ENCODE data around the gene NRXN2. TPM values are rescaled to one million over a fixed set of nuclear protein-coding genes. Genes with fewer than 3 reads are reported as not detected.

The NRXN2 gene
- total RNA-seq, 2 donors from 2014 or later = 0.74 to 1.3 TPM

GRCh38 chr11:64686466-64687170 is 36.4 kb downstream of the NRXN2 start:
- Mint-ChIP-seq H3K4me1 (ENCODE audit: low read depth in 2 of 2) (peaks cover 15 to 16% of the 10 kb centered on the region in 2 donors), H3K27ac (peak overlapping the region; percentile 37 to 63), H3K4me3 (peak overlapping the region; percentile 44), H3K9me3 (no peaks in the 10 kb centered on the region), H3K27me3 (peaks cover 6 to 10% of the 10 kb centered on the region in 2 donors), H3K36me3 (no peaks in the 10 kb centered on the region)
- DNase-seq (ENCODE audit: low spot score) (no peak), ATAC-seq (peak; percentile 61 to 71)

GRCh38 chr11:64685536-64685935 is 37.5 kb downstream of the NRXN2 start:
- Mint-ChIP-seq H3K36me3 (no peaks in the 10 kb centered on the region), H3K4me1 (ENCODE audit: low read depth in 2 of 2) (peaks cover 15 to 16% of the 10 kb centered on the region in 2 donors), H3K27ac (no peak overlapping the region), H3K4me3 (no peak overlapping the region), H3K9me3 (no peaks in the 10 kb centered on the region), H3K27me3 (peaks cover 4 to 13% of the 10 kb centered on the region in 2 donors)
- ATAC-seq (no peak), DNase-seq (ENCODE audit: low spot score) (no peak)

GRCh38 chr11:64684357-64684756 is 38.6 kb downstream of the NRXN2 start:
- Mint-ChIP-seq H3K36me3 (no peaks in the 10 kb centered on the region), H3K27me3 (peaks cover 4 to 13% of the 10 kb centered on the region in 2 donors), H3K4me3 (no peak overlapping the region), H3K27ac (no peak overlapping the region), H3K4me1 (ENCODE audit: low read depth in 2 of 2) (peaks cover 15 to 16% of the 10 kb centered on the region in 2 donors), H3K9me3 (no peaks in the 10 kb centered on the region)
- ATAC-seq (no peak), DNase-seq (ENCODE audit: low spot score) (no peak)

DNA sequence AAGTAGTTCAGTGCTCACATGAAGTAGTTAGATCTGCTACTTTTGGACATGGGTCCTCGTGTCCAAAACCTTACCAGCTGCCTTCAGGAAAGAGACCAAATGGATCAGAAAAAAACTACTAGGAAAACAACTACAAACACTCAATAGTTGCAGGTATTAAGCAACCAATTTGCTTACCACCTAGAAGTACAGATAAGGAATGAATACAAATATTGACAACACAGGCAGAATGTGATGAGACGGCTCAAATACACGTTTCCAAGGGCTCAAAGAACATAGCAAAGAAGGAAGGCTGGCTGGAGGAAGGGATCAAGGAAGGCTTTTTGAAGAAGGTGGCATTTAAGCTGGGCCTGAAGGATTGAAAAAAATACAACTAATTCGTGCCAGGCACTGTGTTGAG is 41.8 kb downstream of the NRXN2 start:
- Mint-ChIP-seq H3K27me3 (peaks cover 22 to 39% of the 10 kb centered on the region in 2 donors), H3K9me3 (no peaks in the 10 kb centered on the region), H3K36me3 (no peaks in the 10 kb centered on the region), H3K27ac (no peak overlapping the region), H3K4me3 (no peak overlapping the region), H3K4me1 (ENCODE audit: low read depth in 2 of 2) (peaks cover 0 to 7% of the 10 kb centered on the region in 2 donors)
- DNase-seq (ENCODE audit: low spot score) = no peak
- no peak for ATAC-seq

- DNase-seq (ENCODE audit: low spot score) = no peak
- Mint-ChIP-seq H3K9me3 (no peaks in the 10 kb centered on the region), H3K36me3 (no peaks in the 10 kb centered on the region), H3K27me3 (peaks cover 27 to 47% of the 10 kb centered on the region in 2 donors), H3K27ac (no peak overlapping the region), H3K4me3 (no peak overlapping the region), H3K4me1 (ENCODE audit: low read depth in 2 of 2) (peaks cover 5 to 13% of the 10 kb centered on the region in 2 donors)
- ATAC-seq = peak in 1 of 2 donors; percentile 15
Observed at GRCh38 chr11:64679846-64680245, 43.2 kb downstream of the NRXN2 start.

DNA sequence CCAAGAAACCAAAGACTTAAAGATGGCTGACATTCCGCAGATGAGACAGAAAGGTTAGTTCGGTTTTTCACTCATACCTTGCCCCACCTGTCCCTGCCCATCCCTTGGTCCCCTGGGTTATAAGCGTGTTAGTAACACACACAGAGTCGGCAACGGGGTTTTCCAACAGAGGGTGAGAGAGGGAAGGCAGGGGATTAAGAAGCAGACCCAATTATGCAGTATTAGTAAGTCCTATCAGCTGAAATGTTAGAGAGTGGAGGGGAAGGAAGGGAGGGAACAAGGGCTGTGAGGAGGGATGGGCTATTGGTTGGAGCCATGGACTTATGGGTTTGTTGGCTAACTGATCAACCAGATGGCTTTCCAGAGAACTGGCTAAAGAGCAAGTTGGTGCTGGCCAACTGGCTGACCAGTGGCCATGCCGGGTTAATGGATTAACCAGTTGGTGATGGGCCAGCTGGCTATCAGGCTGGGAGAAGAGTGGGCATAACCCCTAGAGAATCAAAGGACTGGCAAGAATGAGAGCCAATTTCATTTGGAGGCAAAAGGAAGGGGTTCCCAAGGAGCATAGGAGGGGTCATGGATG is 45.5 kb downstream of the NRXN2 start:
- DNase-seq (ENCODE audit: low spot score) (no peak), ATAC-seq (no peak)
- no peak overlapping the region for H3K4me3 Mint-ChIP-seq
- H3K4me1 Mint-ChIP-seq (ENCODE audit: low read depth in 2 of 2) = peaks cover 5 to 6% of the 10 kb centered on the region in 2 donors
- peaks cover 25 to 41% of the 10 kb centered on the region in 2 donors for H3K27me3 Mint-ChIP-seq
- no peaks in the 10 kb centered on the region for H3K9me3 Mint-ChIP-seq
- no peak overlapping the region for H3K27ac Mint-ChIP-seq
- H3K36me3 Mint-ChIP-seq = no peaks in the 10 kb centered on the region

DNA sequence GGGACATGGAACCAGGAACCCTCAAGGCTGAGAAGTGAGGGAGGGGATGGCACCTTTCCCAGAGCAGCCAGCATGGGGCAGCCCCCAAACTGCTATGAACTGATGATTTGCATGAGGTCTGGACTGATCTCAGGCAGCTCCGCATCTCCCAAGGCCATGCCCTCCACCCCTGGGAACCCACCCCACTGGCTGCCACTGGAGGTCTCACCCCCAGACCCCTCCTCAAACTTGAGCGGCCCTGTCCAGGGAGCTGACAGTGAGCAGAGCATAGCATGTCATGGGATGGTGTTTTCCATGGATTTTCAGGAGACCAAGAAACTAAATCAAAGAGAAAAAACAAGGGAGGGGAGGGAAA is 46.8 kb downstream of the NRXN2 start:
- ATAC-seq (no peak), DNase-seq (ENCODE audit: low spot score) (no peak)
- Mint-ChIP-seq H3K9me3 (no peaks in the 10 kb centered on the region), H3K4me3 (no peak overlapping the region), H3K4me1 (ENCODE audit: low read depth in 2 of 2) (peaks cover 5 to 6% of the 10 kb centered on the region in 2 donors), H3K36me3 (no peaks in the 10 kb centered on the region), H3K27me3 (peaks cover 29 to 45% of the 10 kb centered on the region in 2 donors), H3K27ac (no peak overlapping the region)

DNA sequence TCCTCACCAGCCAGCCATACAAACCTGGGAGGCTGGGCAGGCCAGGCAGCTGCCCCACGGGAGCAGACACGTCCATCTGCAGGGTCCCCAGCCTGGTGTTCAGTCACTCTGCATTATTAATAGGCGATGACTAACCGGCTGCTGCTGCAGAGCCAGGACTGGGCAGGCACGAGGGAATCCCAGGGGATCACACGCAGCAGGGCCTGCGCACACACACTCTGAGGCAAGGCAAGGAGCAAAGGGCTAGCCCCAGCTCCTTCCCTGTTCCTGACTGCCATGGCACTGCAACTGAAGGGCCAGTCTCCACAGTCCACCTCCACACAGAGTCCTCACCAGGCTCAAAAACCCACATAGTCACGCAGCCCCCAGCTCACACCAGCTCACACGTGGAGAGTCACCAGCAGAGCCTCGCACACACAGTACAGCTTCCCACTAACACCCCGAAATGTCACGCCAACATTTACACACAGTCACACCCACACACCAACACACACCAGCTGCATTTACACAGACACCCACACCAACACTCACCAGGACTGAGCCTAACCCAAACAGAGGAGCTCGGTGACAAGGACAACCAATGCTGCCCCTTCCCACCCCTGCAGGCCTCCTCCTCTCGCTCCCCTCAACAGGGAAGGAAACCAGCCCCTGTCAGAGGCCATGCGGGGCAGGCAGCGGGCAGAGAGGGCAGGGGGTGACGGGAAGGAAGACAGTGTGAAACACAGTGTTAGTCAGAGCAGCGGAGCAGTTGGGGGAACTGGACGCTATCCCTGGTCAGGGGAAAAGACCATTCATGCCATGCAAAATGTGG is 47.3 kb downstream of the NRXN2 start:
- H3K4me1 Mint-ChIP-seq (ENCODE audit: low read depth in 2 of 2) = peaks cover 5 to 6% of the 10 kb centered on the region in 2 donors
- peak; percentile 36 to 44 for ATAC-seq
- no peaks in the 10 kb centered on the region for H3K9me3 Mint-ChIP-seq
- no peak overlapping the region for H3K4me3 Mint-ChIP-seq
- DNase-seq (ENCODE audit: low spot score) = no peak
- H3K27ac Mint-ChIP-seq = no peak overlapping the region
- H3K27me3 Mint-ChIP-seq = peaks cover 27 to 47% of the 10 kb centered on the region in 2 donors
- no peaks in the 10 kb centered on the region for H3K36me3 Mint-ChIP-seq

- no peak overlapping the region for H3K27ac Mint-ChIP-seq
- no peak for DNase-seq (ENCODE audit: low spot score)
- no peak overlapping the region for H3K4me3 Mint-ChIP-seq
- peaks cover 5 to 6% of the 10 kb centered on the region in 2 donors for H3K4me1 Mint-ChIP-seq (ENCODE audit: low read depth in 2 of 2)
- no peaks in the 10 kb centered on the region for H3K9me3 Mint-ChIP-seq
- no peak for ATAC-seq
- no peaks in the 10 kb centered on the region for H3K36me3 Mint-ChIP-seq
- H3K27me3 Mint-ChIP-seq = peaks cover 27 to 47% of the 10 kb centered on the region in 2 donors
Observed at GRCh38 chr11:64674774-64675173, 48.2 kb downstream of the NRXN2 start.

GRCh38 chr11:64673279-64673678 is 49.7 kb downstream of the NRXN2 start:
- H3K4me3 Mint-ChIP-seq = no peak overlapping the region
- no peak for ATAC-seq

GRCh38 chr11:64672875-64673274 is 50.1 kb downstream of the NRXN2 start:
- peaks cover 5 to 6% of the 10 kb centered on the region in 2 donors for H3K4me1 Mint-ChIP-seq (ENCODE audit: low read depth in 2 of 2)
- no peaks in the 10 kb centered on the region for H3K36me3 Mint-ChIP-seq
- no peak for ATAC-seq
- peaks cover 24 to 38% of the 10 kb centered on the region in 2 donors for H3K27me3 Mint-ChIP-seq
- H3K9me3 Mint-ChIP-seq = no peaks in the 10 kb centered on the region
- no peak overlapping the region for H3K27ac Mint-ChIP-seq
- H3K4me3 Mint-ChIP-seq = no peak overlapping the region
- DNase-seq (ENCODE audit: low spot score) = no peak

More at GRCh38 chr11:64673279-64673678, 49.7 kb downstream of the NRXN2 start:
- Mint-ChIP-seq H3K27ac (no peak overlapping the region), H3K4me1 (ENCODE audit: low read depth in 2 of 2) (peaks cover 5 to 6% of the 10 kb centered on the region in 2 donors), H3K27me3 (peaks cover 26 to 42% of the 10 kb centered on the region in 2 donors), H3K9me3 (no peaks in the 10 kb centered on the region), H3K36me3 (no peaks in the 10 kb centered on the region)
- no peak for DNase-seq (ENCODE audit: low spot score)

GRCh38 chr11:64670975-64671374 is 52.0 kb downstream of the NRXN2 start:
- H3K27me3 Mint-ChIP-seq = peaks cover 13 to 19% of the 10 kb centered on the region in 2 donors
- no peak for ATAC-seq
- H3K36me3 Mint-ChIP-seq = no peaks in the 10 kb centered on the region
- peaks cover 4 to 6% of the 10 kb centered on the region in 2 donors for H3K4me1 Mint-ChIP-seq (ENCODE audit: low read depth in 2 of 2)
- no peak overlapping the region for H3K4me3 Mint-ChIP-seq
- no peak overlapping the region for H3K27ac Mint-ChIP-seq
- DNase-seq (ENCODE audit: low spot score) = no peak
- no peaks in the 10 kb centered on the region for H3K9me3 Mint-ChIP-seq

GRCh38 chr11:64667154-64667745 is 55.7 kb downstream of the NRXN2 start:
- Mint-ChIP-seq H3K36me3 (no peaks in the 10 kb centered on the region), H3K9me3 (no peaks in the 10 kb centered on the region), H3K27me3 (peaks cover 8 to 14% of the 10 kb centered on the region in 2 donors), H3K4me3 (no peak overlapping the region), H3K27ac (no peak overlapping the region), H3K4me1 (ENCODE audit: low read depth in 2 of 2) (peaks cover 0 to 7% of the 10 kb centered on the region in 2 donors)
- ATAC-seq = no peak
- DNase-seq (ENCODE audit: low spot score) = no peak
